GM12878 (cell line): Measurements from ENCODE around the gene HRCT1. TPM values are rescaled to one million over a fixed set of nuclear protein-coding genes. Genes with fewer than 3 reads are reported as not detected.

Source experiments
- ATAC-seq: fragments of 200-7000 bp; cut with Tn5 transposase; 3 replicates; pipeline ENCODE4 v1.9.1; 2020; ENCODE audit warnings: mild to moderate bottlenecking, moderate library complexity
- BruUV-seq: library from RNA; stranded (reverse); fragments of 400-500 nt; replicated peaks from 2 replicates; lab custom pipeline; 2021; lab: Mats Ljungman, UMichigan
- CTCF ChIA-PET: fragments of 300-600 bp; sonication (Branson Sonifier 250); formaldehyde crosslinking; extraction: SDS; loops from one replicate; lab custom pipeline; 2021; ENCODE audit warnings: inconsistent platforms; lab: Yijun Ruan, JAX
- POLR2A ChIA-PET: fragments of 350-600 bp; formaldehyde crosslinking; extraction: SDS; loops from one replicate; lab custom pipeline; 2021; ENCODE audit warnings: inconsistent platforms; lab: Charles Lee
- RAD21 ChIA-PET: fragments of 300-600 bp; sonication (Branson Sonifier 250); formaldehyde crosslinking; loops from one replicate; lab custom pipeline; 2023; ENCODE audit warnings: antibody characterized with exemption; ENCODE audit not compliant: unreplicated experiment; lab: Charles Lee
- SMC1A ChIA-PET: fragments of 300-600 bp; sonication (Branson Sonifier 250); formaldehyde crosslinking; loops from one replicate; lab custom pipeline; 2023; ENCODE audit not compliant: unreplicated experiment, uncharacterized antibody; lab: Charles Lee
- DNase-seq: peaks from one replicate; pipeline ENCODE4 v3.0.0-alpha.2; 2011; ENCODE audit warnings: low read depth, low spot score
- FAIRE-seq: peaks from 3 replicates; lab custom pipeline; 2011; peaks lifted over from hg19 to GRCh38; lab: Jason Lieb, UNC
- H2AFZ ChIP-seq: 2 replicates; pipeline ENCODE4 v1.6.0; 2011; ENCODE audit warnings: low read depth, low read length, control low read depth; ENCODE audit not compliant: control insufficient read depth
- H3K27ac ChIP-seq: 2 replicates; pipeline ENCODE4 v1.5.1; 2011; ENCODE audit warnings: control low read depth; ENCODE audit not compliant: control insufficient read depth, insufficient read depth
- H3K27me3 ChIP-seq, 2 experiments: replicated peaks in 1 of 2; 2 replicates each; pipeline versions ENCODE4 v1.6.0 to v1.6.1; 2011; ENCODE audit warnings: low read length in 1 of 2; ENCODE audit not compliant: control insufficient read depth in 2 of 2, insufficient read depth in 2 of 2
- H3K36me3 ChIP-seq, 2 experiments: 2 replicates each; pipeline ENCODE4 v1.5.1; 2011; ENCODE audit warnings: low read length in 1 of 2; ENCODE audit not compliant: control insufficient read depth in 2 of 2, insufficient read depth in 2 of 2
- H3K4me1 ChIP-seq: 2 replicates; pipeline ENCODE4 v1.6.1; 2011; ENCODE audit warnings: mild to moderate bottlenecking, low read length, moderate library complexity, mixed read lengths; ENCODE audit not compliant: control insufficient read depth, insufficient read depth
- H3K4me2 ChIP-seq: 2 replicates; pipeline ENCODE4 v1.6.0; 2011; ENCODE audit warnings: control low read depth; ENCODE audit not compliant: control insufficient read depth, insufficient read depth
- H3K4me3 ChIP-seq: fragments of 200-600 bp; sonication (generic); 2 replicates; pipeline ENCODE4 v1.5.1; 2016
- H3K79me2 ChIP-seq: 2 replicates; pipeline ENCODE4 v1.6.0; 2011; ENCODE audit warnings: low read length; ENCODE audit not compliant: control insufficient read depth, insufficient read depth
- H3K9ac ChIP-seq: 2 replicates; pipeline ENCODE4 v1.8.0; 2011; ENCODE audit warnings: low read length, control low read depth, mixed read lengths; ENCODE audit not compliant: control insufficient read depth, insufficient read depth
- H3K9me3 ChIP-seq: replicated peaks from 3 replicates; pipeline ENCODE4 v1.5.1; 2011; ENCODE audit warnings: mild to moderate bottlenecking, low read length; ENCODE audit not compliant: control insufficient read depth, insufficient read depth
- H4K20me1 ChIP-seq: 2 replicates; pipeline ENCODE4 v1.6.0; 2011; ENCODE audit not compliant: control insufficient read depth, insufficient read depth
- CBX5 ChIP-seq: sonication (generic); IDR thresholded peaks from 2 replicates; pipeline ENCODE4 v1.6.1; 2016; ENCODE audit warnings: low read depth, moderate library complexity, mild to moderate bottlenecking, inconsistent platforms
- NFYB ChIP-seq: IDR thresholded peaks from 2 replicates; pipeline ENCODE4 v1.6.1; 2011; ENCODE audit warnings: low read depth, mild to moderate bottlenecking, low read length, improper control_type of control experiment, moderate library complexity; ENCODE audit not compliant: insufficient read depth
- TCF12 ChIP-seq: IDR thresholded peaks from 2 replicates; pipeline ENCODE4 v1.6.1; 2011; ENCODE audit warnings: low read depth, mild to moderate bottlenecking, low read length
- ZNF24 ChIP-seq: fragments of 450-650 bp; IDR thresholded peaks from 2 replicates; pipeline ENCODE4 v1.6.1; 2017; ENCODE audit warnings: antibody characterized with exemption, mild to moderate bottlenecking
- WGBS: methylation state at CpG from one replicate; pipeline ENCODE4 v1.1.6; 2016; ENCODE audit warnings: low lambda C conversion rate; ENCODE audit not compliant: insufficient replicate concordance, insufficient coverage; ENCODE audit errors: missing lambda C conversion rate; 5-methylcytosine and 5-hydroxymethylcytosine counted together
- in situ Hi-C: fragments of 300-500 bp; cut with MboI; formaldehyde crosslinking; loops from 9 replicates; pipeline ENCODE4 v1.14.3; 2018; ENCODE audit warnings: mixed read lengths
- intact Hi-C: fragments of 100-400 bp; cut with micrococcal nuclease; formaldehyde crosslinking; loops from one replicate; pipeline ENCODE4 v1.14.2; 2022; ENCODE audit not compliant: unreplicated experiment
- polyA plus RNA-seq, 11 experiments: library from polyadenylated mRNA; depleted of rRNA in 4 of 11; unstranded in 6 of 11; stranded (reverse) in 5 of 11; fragments of >200 nt; fragmentation: Nextera tagmentation in 4 of 11; fragmentation: Illumina TruSeq in 1 of 11; extraction: Ambion mirVana in 4 of 11; extraction: Trizol in 1 of 11; gene quantifications; 1 replicate in 1 of 11; 2 replicates in 10 of 11; pipeline versions ENCODE4 v1.2.1 to v1.2.3, GENCODE V29; 2011 to 2016; ENCODE audit warnings: inconsistent platforms in 2 of 11, missing spikeins in 2 of 11, low read depth in 1 of 11
- total RNA-seq, 4 experiments: library from RNA; depleted of rRNA in 3 of 4; stranded (reverse); fragments of >200 nt in 3 of 4; fragmentation: Illumina TruSeq in 1 of 4; extraction: Trizol in 1 of 4; gene quantifications; 2 replicates each; pipeline versions ENCODE4 v1.2.1 to v1.2.3, GENCODE V29; 2013 to 2021
- TF ChIP-seq, protein P1 (sequence below): fragments of 450-650 bp; IDR thresholded peaks from 2 replicates; pipeline ENCODE4 v1.6.1; 2017; ENCODE audit warnings: mild to moderate bottlenecking, low read depth, inconsistent platforms; ENCODE audit not compliant: poor library complexity, severe bottlenecking
- TF ChIP-seq, protein P2 (sequence below): IDR thresholded peaks from 2 replicates; pipeline ENCODE4 v1.6.1; 2012; ENCODE audit warnings: improper control_type of control experiment, low read depth, low read length; ENCODE audit not compliant: insufficient replicate concordance
- TF ChIP-seq, protein P3 (sequence below): fragments of 150-350 bp; IDR thresholded peaks from 2 replicates; pipeline ENCODE4 v1.6.1; 2016; ENCODE audit warnings: low read depth, low read length

Gene HRCT1
- total and polyA plus RNA-seq, 10 of the 15 experiments (the other 5 are each of a cell fraction or from before 2014, with no cell fraction given) = not detected

DNA sequence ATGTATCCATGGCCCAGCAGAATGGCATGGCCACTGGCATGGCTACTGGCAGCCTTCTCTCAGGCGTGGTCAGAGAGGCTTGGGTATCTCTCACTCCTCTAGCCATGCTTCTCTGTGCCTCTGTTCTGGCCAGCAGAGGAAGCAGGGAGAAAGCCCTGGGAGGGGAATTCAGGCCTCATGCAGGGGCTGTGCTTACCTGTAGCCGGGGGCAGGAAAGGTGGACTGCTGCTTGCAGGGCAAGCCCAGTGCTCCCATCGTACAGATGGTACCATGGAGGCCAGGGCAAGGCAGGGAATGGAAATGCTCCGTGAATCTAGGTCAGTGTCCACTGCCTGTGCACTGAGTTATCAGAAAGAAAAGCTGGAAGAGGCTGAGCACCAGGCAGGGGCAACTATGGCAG lies 38.5 kb upstream of the HRCT1 start:
- TF ChIP-seq ZNF24 (no peak), TCF12 (no peak), CBX5 (no peak), NFYB (no peak)
- TF ChIP-seq, protein P1, sequence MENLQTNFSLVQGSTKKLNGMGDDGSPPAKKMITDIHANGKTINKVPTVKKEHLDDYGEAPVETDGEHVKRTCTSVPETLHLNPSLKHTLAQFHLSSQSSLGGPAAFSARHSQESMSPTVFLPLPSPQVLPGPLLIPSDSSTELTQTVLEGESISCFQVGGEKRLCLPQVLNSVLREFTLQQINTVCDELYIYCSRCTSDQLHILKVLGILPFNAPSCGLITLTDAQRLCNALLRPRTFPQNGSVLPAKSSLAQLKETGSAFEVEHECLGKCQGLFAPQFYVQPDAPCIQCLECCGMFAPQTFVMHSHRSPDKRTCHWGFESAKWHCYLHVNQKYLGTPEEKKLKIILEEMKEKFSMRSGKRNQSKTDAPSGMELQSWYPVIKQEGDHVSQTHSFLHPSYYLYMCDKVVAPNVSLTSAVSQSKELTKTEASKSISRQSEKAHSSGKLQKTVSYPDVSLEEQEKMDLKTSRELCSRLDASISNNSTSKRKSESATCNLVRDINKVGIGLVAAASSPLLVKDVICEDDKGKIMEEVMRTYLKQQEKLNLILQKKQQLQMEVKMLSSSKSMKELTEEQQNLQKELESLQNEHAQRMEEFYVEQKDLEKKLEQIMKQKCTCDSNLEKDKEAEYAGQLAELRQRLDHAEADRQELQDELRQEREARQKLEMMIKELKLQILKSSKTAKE = no peak
- TF ChIP-seq, protein P2, sequence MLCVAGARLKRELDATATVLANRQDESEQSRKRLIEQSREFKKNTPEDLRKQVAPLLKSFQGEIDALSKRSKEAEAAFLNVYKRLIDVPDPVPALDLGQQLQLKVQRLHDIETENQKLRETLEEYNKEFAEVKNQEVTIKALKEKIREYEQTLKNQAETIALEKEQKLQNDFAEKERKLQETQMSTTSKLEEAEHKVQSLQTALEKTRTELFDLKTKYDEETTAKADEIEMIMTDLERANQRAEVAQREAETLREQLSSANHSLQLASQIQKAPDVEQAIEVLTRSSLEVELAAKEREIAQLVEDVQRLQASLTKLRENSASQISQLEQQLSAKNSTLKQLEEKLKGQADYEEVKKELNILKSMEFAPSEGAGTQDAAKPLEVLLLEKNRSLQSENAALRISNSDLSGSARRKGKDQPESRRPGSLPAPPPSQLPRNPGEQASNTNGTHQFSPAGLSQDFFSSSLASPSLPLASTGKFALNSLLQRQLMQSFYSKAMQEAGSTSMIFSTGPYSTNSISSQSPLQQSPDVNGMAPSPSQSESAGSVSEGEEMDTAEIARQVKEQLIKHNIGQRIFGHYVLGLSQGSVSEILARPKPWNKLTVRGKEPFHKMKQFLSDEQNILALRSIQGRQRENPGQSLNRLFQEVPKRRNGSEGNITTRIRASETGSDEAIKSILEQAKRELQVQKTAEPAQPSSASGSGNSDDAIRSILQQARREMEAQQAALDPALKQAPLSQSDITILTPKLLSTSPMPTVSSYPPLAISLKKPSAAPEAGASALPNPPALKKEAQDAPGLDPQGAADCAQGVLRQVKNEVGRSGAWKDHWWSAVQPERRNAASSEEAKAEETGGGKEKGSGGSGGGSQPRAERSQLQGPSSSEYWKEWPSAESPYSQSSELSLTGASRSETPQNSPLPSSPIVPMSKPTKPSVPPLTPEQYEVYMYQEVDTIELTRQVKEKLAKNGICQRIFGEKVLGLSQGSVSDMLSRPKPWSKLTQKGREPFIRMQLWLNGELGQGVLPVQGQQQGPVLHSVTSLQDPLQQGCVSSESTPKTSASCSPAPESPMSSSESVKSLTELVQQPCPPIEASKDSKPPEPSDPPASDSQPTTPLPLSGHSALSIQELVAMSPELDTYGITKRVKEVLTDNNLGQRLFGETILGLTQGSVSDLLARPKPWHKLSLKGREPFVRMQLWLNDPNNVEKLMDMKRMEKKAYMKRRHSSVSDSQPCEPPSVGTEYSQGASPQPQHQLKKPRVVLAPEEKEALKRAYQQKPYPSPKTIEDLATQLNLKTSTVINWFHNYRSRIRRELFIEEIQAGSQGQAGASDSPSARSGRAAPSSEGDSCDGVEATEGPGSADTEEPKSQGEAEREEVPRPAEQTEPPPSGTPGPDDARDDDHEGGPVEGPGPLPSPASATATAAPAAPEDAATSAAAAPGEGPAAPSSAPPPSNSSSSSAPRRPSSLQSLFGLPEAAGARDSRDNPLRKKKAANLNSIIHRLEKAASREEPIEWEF = no peak
- TF ChIP-seq, protein P3, sequence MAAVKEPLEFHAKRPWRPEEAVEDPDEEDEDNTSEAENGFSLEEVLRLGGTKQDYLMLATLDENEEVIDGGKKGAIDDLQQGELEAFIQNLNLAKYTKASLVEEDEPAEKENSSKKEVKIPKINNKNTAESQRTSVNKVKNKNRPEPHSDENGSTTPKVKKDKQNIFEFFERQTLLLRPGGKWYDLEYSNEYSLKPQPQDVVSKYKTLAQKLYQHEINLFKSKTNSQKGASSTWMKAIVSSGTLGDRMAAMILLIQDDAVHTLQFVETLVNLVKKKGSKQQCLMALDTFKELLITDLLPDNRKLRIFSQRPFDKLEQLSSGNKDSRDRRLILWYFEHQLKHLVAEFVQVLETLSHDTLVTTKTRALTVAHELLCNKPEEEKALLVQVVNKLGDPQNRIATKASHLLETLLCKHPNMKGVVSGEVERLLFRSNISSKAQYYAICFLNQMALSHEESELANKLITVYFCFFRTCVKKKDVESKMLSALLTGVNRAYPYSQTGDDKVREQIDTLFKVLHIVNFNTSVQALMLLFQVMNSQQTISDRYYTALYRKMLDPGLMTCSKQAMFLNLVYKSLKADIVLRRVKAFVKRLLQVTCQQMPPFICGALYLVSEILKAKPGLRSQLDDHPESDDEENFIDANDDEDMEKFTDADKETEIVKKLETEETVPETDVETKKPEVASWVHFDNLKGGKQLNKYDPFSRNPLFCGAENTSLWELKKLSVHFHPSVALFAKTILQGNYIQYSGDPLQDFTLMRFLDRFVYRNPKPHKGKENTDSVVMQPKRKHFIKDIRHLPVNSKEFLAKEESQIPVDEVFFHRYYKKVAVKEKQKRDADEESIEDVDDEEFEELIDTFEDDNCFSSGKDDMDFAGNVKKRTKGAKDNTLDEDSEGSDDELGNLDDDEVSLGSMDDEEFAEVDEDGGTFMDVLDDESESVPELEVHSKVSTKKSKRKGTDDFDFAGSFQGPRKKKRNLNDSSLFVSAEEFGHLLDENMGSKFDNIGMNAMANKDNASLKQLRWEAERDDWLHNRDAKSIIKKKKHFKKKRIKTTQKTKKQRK = no peak
- TF ChIP-seq, all 136 proteins: peak for 0
- no peak for ATAC-seq
- H3K27ac ChIP-seq = no peak overlapping the region
- BruUV-seq = no TSS peak
- SMC1A ChIA-PET = interaction anchor here (0.9 kb wide), 1 partner anchor 15 kb away, joined by 3 read pairs; no protein-coding TSS in a partner anchor
- RAD21 ChIA-PET = no interaction called here
- H3K27me3 ChIP-seq = no peaks in the 10 kb centered on the region
- DNase-seq = no peak
- in situ Hi-C loops = no loop called here
- no peaks in the 10 kb centered on the region for H3K36me3 ChIP-seq
- no peak overlapping the region for H2AFZ ChIP-seq
- no peak overlapping the region for H3K4me3 ChIP-seq
- POLR2A ChIA-PET = interaction anchor here (0.6 kb wide), 1 partner anchor 16 kb away, joined by 3 read pairs; no protein-coding TSS in a partner anchor
- CTCF ChIA-PET = no interaction called here
- no peaks in the 10 kb centered on the region for H4K20me1 ChIP-seq
- no peaks in the 10 kb centered on the region for H3K79me2 ChIP-seq
- FAIRE-seq = no peak
- H3K9me3 ChIP-seq = no peaks in the 10 kb centered on the region
- H3K9ac ChIP-seq = no peak overlapping the region
- intact Hi-C loops = no loop called here
- no peaks in the 10 kb centered on the region for H3K4me1 ChIP-seq
- WGBS = 43% methylated on average over 4 of the region's 4 CpGs
- no peak overlapping the region for H3K4me2 ChIP-seq
